Neural cell (in vitro differentiated cells): Measurements from ENCODE around the gene SEMA6A.

Experiments
- CTCF ChIP-seq: fragments of 450-650 bp; IDR thresholded peaks from 2 replicates; pipeline ENCODE4 v1.5.1; 2014; ENCODE audit warnings: antibody characterized with exemption, mild to moderate bottlenecking, moderate library complexity; ENCODE audit not compliant: poor library complexity, severe bottlenecking
- EP300 ChIP-seq: fragments of 450-650 bp; conservative IDR thresholded peaks from 2 replicates; pipeline ENCODE4 v1.6.1; 2014; ENCODE audit warnings: antibody characterized with exemption, mild to moderate bottlenecking, moderate library complexity; ENCODE audit not compliant: poor library complexity, severe bottlenecking
- EZH2 ChIP-seq: fragments of 200-600, 300-800 bp; shearing (Covaris generic), sonication (generic); IDR thresholded peaks from 2 replicates; pipeline ENCODE4 v1.6.1; 2014; ENCODE audit warnings: antibody characterized with exemption, low read length, borderline replicate concordance, mild to moderate bottlenecking; ENCODE audit not compliant: insufficient read depth, poor library complexity, severe bottlenecking
- POLR2AphosphoS5 ChIP-seq: IDR thresholded peaks from 2 replicates; pipeline ENCODE4 v1.6.1; 2012
- SMC3 ChIP-seq: fragments of 450-650 bp; conservative IDR thresholded peaks from 2 replicates; pipeline ENCODE4 v1.6.1; 2014; ENCODE audit warnings: antibody characterized with exemption, mild to moderate bottlenecking, moderate library complexity; ENCODE audit not compliant: poor library complexity
- TAF1 ChIP-seq: IDR thresholded peaks from 2 replicates; pipeline ENCODE4 v1.6.1; 2012; ENCODE audit warnings: low read depth
- TF ChIP-seq, protein P1 (sequence below): IDR thresholded peaks from 2 replicates; pipeline ENCODE4 v1.6.1; 2012; ENCODE audit warnings: borderline replicate concordance

DNA sequence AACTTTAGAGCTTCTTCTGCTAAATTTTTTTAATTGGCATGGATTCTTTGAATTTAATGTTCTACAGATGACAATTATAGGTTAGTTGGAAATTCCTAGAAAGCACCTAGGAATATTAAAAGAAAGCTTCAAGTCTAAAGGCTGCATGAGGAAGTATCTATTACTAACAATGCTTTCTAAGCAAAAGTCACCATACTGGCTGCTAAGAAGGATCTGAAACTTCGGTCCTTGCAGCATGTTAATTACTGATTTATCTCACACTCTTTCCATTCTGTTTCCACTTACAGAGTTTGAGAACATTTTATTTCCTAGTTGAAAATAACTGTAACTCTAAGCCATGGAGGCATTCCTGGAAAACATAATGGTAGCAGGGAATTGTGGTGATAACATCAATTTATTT is 8.4 kb downstream of the SEMA6A start:
- TF ChIP-seq TAF1 (no peak), EP300 (no peak), EZH2 (no peak), POLR2AphosphoS5 (no peak), CTCF (no peak), SMC3 (no peak)
- TF ChIP-seq, protein P1, sequence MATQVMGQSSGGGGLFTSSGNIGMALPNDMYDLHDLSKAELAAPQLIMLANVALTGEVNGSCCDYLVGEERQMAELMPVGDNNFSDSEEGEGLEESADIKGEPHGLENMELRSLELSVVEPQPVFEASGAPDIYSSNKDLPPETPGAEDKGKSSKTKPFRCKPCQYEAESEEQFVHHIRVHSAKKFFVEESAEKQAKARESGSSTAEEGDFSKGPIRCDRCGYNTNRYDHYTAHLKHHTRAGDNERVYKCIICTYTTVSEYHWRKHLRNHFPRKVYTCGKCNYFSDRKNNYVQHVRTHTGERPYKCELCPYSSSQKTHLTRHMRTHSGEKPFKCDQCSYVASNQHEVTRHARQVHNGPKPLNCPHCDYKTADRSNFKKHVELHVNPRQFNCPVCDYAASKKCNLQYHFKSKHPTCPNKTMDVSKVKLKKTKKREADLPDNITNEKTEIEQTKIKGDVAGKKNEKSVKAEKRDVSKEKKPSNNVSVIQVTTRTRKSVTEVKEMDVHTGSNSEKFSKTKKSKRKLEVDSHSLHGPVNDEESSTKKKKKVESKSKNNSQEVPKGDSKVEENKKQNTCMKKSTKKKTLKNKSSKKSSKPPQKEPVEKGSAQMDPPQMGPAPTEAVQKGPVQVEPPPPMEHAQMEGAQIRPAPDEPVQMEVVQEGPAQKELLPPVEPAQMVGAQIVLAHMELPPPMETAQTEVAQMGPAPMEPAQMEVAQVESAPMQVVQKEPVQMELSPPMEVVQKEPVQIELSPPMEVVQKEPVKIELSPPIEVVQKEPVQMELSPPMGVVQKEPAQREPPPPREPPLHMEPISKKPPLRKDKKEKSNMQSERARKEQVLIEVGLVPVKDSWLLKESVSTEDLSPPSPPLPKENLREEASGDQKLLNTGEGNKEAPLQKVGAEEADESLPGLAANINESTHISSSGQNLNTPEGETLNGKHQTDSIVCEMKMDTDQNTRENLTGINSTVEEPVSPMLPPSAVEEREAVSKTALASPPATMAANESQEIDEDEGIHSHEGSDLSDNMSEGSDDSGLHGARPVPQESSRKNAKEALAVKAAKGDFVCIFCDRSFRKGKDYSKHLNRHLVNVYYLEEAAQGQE = no peak
